HG02852 (cell line): ENCODE results near the gene KCNMA1.
"Not testable (repeated sequence)": the region's sequence is repeated elsewhere in the genome, so short reads cannot be mapped to it uniquely, and the experiment has no call there.

Experiments
- ATAC-seq: cut with Tn5 transposase; IDR thresholded peaks from one replicate; pipeline ENCODE4 v1.9.1; 2021; ENCODE audit warnings: mild to moderate bottlenecking, moderate library complexity; ENCODE audit not compliant: unreplicated experiment

Gene KCNMA1

DNA sequence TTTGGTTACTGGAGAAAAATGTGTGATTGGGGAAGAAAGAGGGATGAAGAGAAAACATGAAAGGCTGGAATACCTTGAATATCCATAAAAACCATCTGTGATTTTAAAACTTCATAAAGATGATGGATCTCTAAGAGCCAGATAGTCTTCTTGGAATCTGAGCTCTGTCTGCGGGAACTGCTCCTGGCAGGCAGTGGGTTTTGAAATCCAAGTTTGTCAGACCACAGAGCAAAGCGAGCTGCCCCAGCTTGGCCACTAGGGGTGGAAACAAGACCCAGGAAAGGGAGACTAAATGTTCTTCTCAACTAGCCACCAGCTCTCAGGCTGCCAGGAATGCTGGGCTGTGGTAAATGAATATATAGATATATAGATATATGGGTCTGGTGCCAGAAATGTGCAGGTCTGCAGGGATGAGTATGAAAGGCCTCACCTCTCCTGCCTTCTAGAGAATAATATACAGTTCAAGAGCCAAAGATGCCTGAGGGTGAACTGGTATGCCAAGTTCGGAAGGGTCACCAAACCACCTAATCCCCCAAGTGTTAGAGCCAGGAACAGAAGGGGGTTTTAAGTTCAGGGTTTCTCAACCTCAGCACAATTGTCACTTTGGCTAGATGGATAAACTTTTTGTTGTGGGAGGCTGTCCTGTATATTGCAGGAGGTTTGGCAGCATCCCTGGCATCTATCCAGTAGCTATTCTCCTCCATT is 208.8 kb downstream of the KCNMA1 start:
- ATAC-seq = no peak

DNA sequence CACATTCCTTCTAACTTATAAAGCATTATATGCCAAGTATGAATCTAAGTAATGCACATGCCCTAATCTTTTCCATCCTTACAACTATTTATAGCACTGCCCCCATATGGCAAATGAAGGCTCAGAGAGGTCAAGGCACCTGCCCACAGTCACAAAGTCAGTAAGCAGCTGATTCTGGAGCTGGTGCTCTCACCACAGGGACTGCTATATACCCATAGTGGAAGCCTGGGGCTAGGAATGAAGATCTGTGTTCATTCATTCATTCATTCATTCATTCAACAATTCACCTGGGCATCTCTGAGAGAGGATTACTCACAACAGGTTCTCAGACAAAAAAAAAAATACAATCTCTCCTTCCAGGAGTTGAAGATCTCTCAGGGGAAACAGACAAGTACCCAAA is 213.4 kb downstream of the KCNMA1 start:
- no peak for ATAC-seq

DNA sequence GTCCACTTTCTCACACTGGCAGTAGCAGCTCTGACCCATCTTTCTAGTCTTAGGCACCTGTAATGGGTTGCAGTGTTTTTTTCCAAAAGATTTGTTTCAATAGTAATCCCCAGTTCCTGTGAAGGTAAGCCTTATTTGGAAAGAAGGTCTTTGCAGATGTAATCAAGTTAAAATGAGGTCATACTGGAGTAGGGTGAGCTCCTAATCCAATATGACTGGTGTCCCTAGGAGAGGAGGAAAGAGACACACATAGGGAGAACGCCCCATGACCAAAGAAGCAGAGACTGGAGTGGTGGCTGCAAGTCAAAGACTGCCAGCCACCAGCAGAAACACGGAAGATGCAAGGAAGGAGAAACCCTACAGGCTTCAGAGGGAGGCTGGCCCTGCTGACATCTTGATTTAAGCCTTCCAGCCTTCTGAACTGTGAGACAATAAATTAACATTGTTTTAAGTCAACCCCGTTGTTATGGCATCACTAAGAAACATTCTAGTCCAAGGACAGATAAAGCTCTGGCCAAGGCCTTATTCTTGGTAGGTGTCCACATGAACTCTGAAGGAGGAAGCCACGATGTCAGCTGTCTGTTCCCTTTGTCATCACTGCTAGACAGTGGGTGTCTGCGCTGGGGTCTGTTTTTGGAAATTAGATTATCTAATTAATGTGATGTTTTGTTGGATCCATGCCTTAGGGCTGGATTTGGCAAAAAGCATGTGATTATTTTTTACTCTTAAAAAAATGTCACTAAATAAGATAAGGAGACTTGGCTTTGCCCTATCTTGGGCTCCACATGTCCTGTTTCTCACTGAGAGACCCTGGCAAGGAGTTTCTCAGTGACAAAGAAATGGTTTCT is 214.9 kb downstream of the KCNMA1 start:
- ATAC-seq = no peak

DNA sequence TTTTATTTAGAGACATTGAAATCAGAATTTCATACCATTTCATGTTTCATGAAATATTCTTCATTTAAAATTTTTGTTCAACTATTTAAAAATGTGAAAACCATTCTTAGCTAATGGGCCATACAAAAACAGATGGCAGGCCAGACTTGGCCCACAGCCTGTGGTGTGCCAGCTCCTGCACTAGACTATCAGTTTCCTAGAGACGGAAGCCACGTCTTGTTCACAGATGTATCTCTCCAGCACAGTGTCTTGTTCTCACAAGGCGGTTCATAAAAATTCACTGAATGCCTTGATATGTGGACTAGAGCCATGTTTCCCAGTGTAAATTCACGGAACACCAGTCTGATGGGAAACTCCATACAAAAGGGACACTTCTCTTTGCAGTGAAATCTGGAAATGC is 216.0 kb downstream of the KCNMA1 start:
- no peak for ATAC-seq

DNA sequence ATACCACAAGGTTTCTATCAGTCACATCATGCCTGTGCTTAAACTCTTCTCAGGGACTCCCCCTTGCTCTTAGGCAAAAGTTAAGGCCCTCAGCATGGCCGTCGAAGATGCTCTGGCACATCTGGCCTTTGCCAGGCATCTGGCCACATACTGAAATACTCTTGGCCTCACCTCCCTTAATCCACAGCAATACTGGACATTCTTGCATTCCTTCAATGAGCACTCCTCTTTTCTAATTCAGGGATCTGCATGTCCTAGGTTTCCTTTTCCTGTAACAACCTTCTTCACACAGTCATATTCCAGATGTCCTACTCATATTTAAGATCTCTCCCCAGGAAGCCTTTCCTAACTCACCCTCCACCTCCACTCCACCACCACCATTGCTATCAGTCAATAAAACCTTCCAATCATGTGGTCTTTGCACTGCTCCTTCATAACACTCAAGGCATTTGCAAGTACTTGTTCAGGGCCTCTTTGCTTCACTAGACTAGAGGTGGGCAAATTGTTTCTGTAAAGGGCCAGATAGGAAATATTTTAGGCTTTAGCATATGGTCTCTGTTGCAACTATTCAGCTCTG is 216.6 kb downstream of the KCNMA1 start:
- no peak for ATAC-seq

- no peak for ATAC-seq
Observed at GRCh38 chr10:77419979-77420378, 217.6 kb downstream of the KCNMA1 start.

- ATAC-seq = no peak
Observed at GRCh38 chr10:77419056-77419455, 218.6 kb downstream of the KCNMA1 start.

GRCh38 chr10:77417806-77418640 is 219.6 kb downstream of the KCNMA1 start:
- no peak for ATAC-seq

GRCh38 chr10:77417359-77417758 is 220.2 kb downstream of the KCNMA1 start:
- no peak for ATAC-seq

DNA sequence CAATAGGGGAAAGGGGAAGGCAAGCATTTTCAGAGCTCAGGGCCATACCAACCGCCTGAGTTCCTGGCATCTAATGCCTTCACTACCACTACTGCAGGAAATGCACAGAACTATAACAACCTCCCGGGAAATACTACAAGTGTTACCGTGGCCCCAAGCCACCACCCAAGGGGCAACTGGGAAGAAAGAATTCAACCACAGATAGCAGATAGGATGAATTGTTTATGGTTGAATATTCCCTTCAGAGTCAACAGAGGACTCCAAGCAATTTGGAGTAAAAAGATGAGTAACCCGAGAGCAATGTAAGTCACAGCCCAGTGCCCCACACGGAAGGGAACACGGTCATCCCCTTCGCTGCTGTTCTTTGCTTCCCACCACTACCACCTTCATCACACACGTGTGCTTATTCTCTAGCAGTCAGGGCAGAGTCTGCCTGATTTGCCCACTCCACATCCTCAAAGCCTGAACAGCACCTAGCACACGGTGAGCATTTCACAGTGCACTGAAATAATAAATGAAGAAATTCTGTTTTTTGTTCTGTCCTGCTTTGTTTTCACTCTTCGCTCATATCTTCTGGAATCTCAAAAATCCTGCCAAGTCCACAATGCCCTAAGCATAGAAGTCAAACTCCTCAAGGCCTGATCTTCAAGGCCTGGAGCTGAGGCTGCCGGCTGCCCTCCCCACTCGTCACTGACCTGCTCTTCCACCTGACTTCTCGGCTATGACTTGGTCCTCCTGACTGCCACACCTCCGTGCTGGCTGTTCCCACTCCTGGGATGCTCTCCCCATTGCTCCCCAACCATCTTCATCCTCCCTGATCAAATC is 221.1 kb downstream of the KCNMA1 start:
- no peak for ATAC-seq

- ATAC-seq = no peak
Observed at GRCh38 chr10:77415313-77415960, 222.2 kb downstream of the KCNMA1 start.

DNA sequence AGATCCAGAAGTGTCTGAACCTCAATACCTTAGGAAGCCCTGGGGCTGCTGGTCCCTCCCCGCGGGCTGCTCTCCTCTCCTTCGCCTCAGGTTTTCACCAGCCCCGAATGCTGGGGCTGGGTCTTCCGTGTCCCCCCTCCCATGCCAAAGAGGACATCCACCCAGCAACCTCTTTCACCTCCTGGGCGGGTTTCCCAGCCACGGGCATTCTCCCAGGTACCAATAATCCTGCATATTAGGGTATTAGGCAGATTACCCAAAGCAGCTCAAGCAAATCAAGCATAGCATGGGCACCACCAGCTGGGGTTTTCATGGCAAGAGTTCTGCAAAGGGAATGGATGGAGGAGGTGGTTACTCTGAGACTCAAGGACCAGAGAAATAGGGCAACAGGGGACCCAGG is 224.4 kb downstream of the KCNMA1 start:
- no peak for ATAC-seq

DNA sequence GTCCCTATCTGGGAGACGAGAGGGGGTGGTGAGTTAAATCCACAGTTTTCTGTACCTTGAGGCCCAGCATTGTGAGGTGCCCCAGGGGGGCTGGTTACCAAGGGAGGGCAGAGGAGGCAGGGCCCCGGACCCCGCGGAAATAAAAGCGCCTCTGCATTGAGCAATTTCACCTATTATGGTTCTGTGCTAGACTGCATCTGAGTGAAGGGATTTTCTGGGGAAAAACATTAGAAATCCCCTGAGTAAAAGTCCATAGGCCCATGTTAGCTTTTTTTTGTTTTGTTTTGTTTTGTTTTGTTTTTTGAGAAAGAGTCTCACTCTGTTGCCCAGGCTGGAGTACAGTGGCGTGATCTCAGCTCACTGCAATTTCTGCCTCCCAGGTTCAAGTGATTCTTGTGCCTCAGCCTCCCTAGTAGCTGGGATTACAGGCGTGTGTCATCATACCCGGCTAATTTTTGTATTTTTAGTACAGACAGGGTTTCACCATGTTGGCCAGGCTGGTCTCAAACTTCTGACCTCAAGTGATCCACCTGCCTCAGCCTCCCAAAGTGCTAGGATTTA is 225.0 kb downstream of the KCNMA1 start:
- ATAC-seq = not testable (repeated sequence)

DNA sequence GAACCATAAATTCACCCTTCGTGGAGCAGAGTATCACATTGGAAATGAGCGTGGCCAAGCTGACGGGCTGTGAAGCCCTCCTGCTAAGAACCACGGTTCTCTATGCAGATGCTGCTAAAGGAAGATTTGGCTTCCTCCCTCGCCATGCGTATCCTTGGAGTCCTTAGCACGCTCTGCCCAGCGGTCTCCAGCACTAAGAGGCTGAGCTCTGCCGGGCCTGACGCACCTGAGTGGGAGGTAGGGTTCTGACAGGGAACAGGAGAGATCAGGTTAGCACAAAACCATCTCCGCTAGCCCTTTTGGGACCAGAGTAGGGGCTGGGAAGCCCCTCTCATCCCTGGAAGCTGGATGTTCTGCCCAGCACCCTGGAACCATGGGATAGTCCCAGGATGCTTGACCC is 225.8 kb downstream of the KCNMA1 start:
- no peak for ATAC-seq

DNA sequence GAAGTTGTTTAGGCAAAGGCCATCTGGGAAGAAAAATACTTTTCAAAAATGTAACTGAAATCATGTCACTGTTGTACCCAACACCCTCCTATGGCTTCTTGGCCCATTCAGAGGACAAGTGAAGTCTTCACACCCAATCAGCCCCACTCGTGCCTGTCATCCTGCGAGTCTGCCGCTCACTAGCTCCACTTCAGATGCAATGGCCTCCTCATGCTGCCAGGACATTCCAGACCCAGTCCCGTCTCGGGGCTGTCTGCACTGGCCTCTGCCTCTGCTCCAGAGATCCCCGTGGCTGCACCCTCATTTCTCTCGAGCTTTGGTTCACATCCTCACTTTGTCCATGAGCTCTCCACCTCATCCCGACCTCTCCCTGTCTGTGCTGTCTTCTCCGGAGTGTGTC is 227.1 kb downstream of the KCNMA1 start:
- no peak for ATAC-seq

DNA sequence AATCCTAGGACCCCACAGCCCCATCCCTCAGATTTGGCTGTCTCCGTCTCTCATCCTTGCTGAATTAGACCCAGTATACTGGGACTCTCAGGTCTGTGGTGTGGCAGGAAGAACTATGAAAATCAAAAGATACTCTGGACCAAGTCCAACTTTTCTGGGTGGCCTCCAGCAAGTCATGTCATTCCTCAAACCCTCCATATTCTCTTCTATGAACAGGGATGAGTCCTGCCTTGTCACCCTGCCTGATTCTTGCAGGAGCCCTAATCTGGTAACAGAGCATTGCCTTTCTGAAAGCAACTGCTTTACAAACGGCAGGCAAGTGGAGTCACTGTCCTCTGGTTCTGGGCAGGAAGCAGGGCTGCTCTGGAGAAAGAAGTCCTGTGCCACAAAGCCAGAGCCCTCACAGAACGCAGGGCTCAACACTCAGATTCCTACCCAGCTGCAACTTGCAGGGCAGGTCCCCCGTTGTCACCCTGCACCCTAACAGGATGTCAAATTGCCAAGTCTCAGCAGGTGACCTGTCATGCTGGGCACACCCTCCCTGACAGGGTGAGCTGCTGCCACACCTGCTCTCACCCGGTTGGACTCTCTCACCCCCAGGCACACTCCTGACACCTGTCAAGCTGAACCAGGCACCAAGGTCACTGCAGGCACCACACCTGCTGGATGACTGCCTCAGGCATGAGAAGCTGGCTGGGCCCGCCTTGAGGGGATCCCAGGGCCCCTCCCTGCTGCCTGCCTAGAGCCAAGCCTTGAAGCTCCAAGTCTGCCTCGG is 227.7 kb downstream of the KCNMA1 start:
- ATAC-seq = no peak

GRCh38 chr10:77408259-77408658 is 229.3 kb downstream of the KCNMA1 start:
- ATAC-seq = no peak

DNA sequence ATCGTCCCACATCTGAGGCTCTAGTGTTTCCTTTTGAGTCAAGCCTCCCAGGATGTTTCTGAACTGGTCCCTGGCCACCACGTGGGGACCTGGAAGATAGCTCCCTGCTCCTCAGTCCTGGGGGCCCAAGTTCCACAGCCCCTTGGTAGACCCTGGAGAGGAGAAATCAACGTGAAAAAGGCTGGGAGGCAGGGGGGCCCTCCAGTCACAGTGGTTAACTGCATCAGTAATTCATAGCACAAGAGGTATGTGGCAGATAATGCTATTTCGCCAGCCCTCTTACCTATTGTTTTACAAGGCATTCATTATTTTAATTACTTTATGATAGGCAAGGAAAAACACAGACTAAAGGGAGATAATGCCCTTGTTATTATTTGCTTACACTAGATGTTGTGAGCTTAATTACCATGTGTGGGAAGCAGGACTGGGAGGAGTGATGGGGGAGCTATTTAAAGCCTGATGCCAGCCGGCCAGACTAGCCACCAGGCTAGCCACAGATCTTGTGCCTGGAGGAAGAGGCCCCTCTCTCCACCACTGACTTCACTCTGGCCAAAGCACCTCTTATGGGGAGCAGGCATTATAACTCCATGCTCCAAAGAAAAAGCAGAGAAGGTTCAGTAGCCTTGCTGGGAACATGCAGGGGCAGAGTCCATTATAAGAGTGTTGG is 230.7 kb downstream of the KCNMA1 start:
- ATAC-seq = no peak
